Measurements from ENCODE around the gene PRKAR1B.

DNA sequence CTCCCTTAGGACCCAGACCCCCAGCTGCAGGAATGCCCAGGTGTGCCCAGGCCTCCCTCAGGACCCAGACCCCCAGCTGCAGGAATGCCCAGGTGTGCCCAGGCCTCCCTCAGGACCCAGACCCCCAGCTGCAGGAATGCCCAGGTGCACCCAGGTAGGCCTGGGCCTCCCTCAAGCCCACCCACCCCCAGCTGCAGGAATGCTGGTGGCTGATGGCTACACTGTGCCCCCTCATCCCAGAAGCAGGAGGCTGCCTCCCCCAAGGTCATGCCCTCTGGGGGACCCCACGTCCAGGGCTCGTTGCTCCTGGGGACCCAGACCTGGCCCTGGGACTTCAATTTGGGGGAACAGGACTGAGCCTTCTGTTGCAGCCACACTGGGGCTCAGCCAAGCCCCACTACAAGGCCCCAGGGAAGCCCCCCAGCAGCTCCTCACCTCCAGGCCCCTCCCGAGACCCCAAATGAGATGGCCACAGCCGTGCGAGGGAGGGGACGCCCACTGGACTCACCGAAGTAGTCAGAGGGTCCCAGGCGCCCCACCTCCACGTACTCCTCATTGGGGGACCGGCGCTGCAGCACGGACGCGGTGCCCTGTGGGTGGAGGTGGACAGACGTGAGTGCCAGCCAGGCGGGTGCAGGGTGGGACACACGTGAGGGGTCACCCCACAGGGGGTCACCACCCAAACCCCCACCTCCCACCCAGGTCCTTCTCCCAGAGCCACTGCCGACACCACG, 176.0 kb downstream of the PRKAR1B start:
- TF ChIP-seq, protein P1, sequence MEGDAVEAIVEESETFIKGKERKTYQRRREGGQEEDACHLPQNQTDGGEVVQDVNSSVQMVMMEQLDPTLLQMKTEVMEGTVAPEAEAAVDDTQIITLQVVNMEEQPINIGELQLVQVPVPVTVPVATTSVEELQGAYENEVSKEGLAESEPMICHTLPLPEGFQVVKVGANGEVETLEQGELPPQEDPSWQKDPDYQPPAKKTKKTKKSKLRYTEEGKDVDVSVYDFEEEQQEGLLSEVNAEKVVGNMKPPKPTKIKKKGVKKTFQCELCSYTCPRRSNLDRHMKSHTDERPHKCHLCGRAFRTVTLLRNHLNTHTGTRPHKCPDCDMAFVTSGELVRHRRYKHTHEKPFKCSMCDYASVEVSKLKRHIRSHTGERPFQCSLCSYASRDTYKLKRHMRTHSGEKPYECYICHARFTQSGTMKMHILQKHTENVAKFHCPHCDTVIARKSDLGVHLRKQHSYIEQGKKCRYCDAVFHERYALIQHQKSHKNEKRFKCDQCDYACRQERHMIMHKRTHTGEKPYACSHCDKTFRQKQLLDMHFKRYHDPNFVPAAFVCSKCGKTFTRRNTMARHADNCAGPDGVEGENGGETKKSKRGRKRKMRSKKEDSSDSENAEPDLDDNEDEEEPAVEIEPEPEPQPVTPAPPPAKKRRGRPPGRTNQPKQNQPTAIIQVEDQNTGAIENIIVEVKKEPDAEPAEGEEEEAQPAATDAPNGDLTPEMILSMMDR (IDR thresholded peaks at IDR 0.05 in 2 of 3, conservative IDR thresholded peaks at IDR 0.05 in 1 of 3; ENCODE audit: borderline replicate concordance in 1 of 3, insufficient read depth in 1 of 3, low read depth in 2 of 3, low read length in 2 of 3), result no peak
- TF ChIP-seq POLR2AphosphoS5 (IDR thresholded peaks at IDR 0.05; ENCODE audit: low read depth, low read length) (no peak), POLR2A (IDR thresholded peaks at IDR 0.05; ENCODE audit: borderline replicate concordance, extremely low read depth, insufficient read depth, insufficient read length) (no peak), ZFX (IDR thresholded peaks at IDR 0.05) (no peak), EZH2 (IDR thresholded peaks at IDR 0.05) (no peak), EZH2phosphoT487 (IDR thresholded peaks at IDR 0.05; ENCODE audit: borderline replicate concordance) (no peak), JUND (IDR thresholded peaks at IDR 0.05) (no peak), ELF1 (IDR thresholded peaks at IDR 0.05; ENCODE audit: borderline replicate concordance, low read depth) (no peak), SRF (IDR thresholded peaks at IDR 0.05; ENCODE audit: low read depth) (no peak), ZNF274 (IDR thresholded peaks at IDR 0.05; ENCODE audit: low read depth, low read length) (no peak), SIN3A (IDR thresholded peaks at IDR 0.05; ENCODE audit: low read depth) (no peak), RAD21 (IDR thresholded peaks at IDR 0.05; ENCODE audit: low read depth) (no peak)
- TF ChIP-seq, protein P2, sequence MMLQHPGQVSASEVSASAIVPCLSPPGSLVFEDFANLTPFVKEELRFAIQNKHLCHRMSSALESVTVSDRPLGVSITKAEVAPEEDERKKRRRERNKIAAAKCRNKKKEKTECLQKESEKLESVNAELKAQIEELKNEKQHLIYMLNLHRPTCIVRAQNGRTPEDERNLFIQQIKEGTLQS (IDR thresholded peaks at IDR 0.05), result no peak
- TF ChIP-seq, protein P3, sequence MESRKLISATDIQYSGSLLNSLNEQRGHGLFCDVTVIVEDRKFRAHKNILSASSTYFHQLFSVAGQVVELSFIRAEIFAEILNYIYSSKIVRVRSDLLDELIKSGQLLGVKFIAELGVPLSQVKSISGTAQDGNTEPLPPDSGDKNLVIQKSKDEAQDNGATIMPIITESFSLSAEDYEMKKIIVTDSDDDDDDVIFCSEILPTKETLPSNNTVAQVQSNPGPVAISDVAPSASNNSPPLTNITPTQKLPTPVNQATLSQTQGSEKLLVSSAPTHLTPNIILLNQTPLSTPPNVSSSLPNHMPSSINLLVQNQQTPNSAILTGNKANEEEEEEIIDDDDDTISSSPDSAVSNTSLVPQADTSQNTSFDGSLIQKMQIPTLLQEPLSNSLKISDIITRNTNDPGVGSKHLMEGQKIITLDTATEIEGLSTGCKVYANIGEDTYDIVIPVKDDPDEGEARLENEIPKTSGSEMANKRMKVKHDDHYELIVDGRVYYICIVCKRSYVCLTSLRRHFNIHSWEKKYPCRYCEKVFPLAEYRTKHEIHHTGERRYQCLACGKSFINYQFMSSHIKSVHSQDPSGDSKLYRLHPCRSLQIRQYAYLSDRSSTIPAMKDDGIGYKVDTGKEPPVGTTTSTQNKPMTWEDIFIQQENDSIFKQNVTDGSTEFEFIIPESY (IDR thresholded peaks at IDR 0.05; ENCODE audit: extremely low read depth, insufficient replicate concordance, low read length), result no peak

Measured in HCT116 (cell line).